ENCODE results near the gene BIRC2. TPM values are rescaled to one million over a fixed set of nuclear protein-coding genes. Genes with fewer than 3 reads are reported as not detected.
A peak's percentile ranks its signal among the peaks of the same experiment; 100 is the strongest.

BIRC2 gene
- total and polyA plus RNA-seq, 2 of the 4 experiments (the other 2 are of a cell fraction): 48.0 to 204 TPM

- H4K8ac ChIP-seq (ENCODE audit: low read depth in 2 of 2, low read length in 2 of 2): no peak overlapping the region
- H3K18ac ChIP-seq (ENCODE audit: low read depth, low read length): no peak overlapping the region
- no peak overlapping the region for H2AFZ ChIP-seq (replicated peaks; ENCODE audit: low read length, poor library complexity)
- no peak overlapping the region for H3K27ac ChIP-seq (ENCODE audit: insufficient read depth, low read length)
- no TSS peak for BruUV-seq (replicated peaks)
- H3K4me3 ChIP-seq (ENCODE audit: insufficient read depth, low read depth, low read length): no peak overlapping the region
- dilution Hi-C loops (cut with HindIII; ENCODE audit: low sequenced_read_pairs, unreplicated experiment) (no loop called here), intact Hi-C loops (cut with micrococcal nuclease) (no loop called here), in situ Hi-C loops (cut with MboI; ENCODE audit: low sequenced_read_pairs) (no loop called here)
- no peak overlapping the region for H3K23ac ChIP-seq (ENCODE audit: low read depth, low read length)
- 100% methylated on average over 1 of the region's 4 CpGs; no CpG with 5 or more reads in 1 of the 2 experiments for WGBS, 2 experiments (ENCODE audit: extremely low coverage in 2 of 2, insufficient read length in 1 of 2)
- H4K91ac ChIP-seq (ENCODE audit: insufficient read depth, low read depth, low read length): no peak overlapping the region
- no peak overlapping the region for H3K14ac ChIP-seq (replicated peaks; ENCODE audit: low read depth, low read length)
- H3K27me3 ChIP-seq (ENCODE audit: control insufficient read depth, insufficient read depth, low read length): no peaks in the 10 kb centered on the region
- no peaks in the 10 kb centered on the region for H3K4me1 ChIP-seq (ENCODE audit: control insufficient read depth, insufficient read depth, low read length)
- ChIA-PET CTCF (no interaction called here), POLR2A (ENCODE audit: unreplicated experiment) (no interaction called here)
- H3K56ac ChIP-seq (ENCODE audit: extremely low read depth, insufficient read depth, low read length): no peak overlapping the region
- no peak overlapping the region for H2AK5ac ChIP-seq (ENCODE audit: low read depth, low read length)
- no peak overlapping the region for H2BK120ac ChIP-seq (ENCODE audit: low read depth, low read length)
- no peak for ATAC-seq (ENCODE audit: low read depth)
- peak overlapping the region; percentile 33 for H2BK5ac ChIP-seq (ENCODE audit: low read depth, low read length, poor library complexity, severe bottlenecking)
- H3K4ac ChIP-seq (ENCODE audit: low read depth, low read length): no peak overlapping the region
- H3K9ac ChIP-seq (ENCODE audit: low read depth, low read length): no peak overlapping the region
- TF ChIP-seq RCOR1 (IDR thresholded peaks at IDR 0.05; ENCODE audit: insufficient replicate concordance, low read length): no peak
- no peak for TF ChIP-seq POLR2A (IDR thresholded peaks at IDR 0.05; ENCODE audit: low read depth, low read length)
- TF ChIP-seq NFE2L2 (IDR thresholded peaks at IDR 0.05; ENCODE audit: low read depth, low read length): no peak
- TF ChIP-seq CTCF (conservative IDR thresholded peaks at IDR 0.05; ENCODE audit: low read depth, low read length): no peak
- no peak for TF ChIP-seq CHD1 (IDR thresholded peaks at IDR 0.05; ENCODE audit: low read depth, low read length)
- TF ChIP-seq FOS (IDR thresholded peaks at IDR 0.05; ENCODE audit: low read depth, low read length): no peak
- TF ChIP-seq MAZ (IDR thresholded peaks at IDR 0.05; ENCODE audit: borderline replicate concordance, low read depth, low read length): no peak
- no peak for TF ChIP-seq CEBPB (IDR thresholded peaks at IDR 0.05; ENCODE audit: low read depth, low read length)
- no peak for TF ChIP-seq SMC3 (IDR thresholded peaks at IDR 0.05; ENCODE audit: low read depth, low read length)
- no peak for TF ChIP-seq RAD21 (IDR thresholded peaks at IDR 0.05; ENCODE audit: low read length)
- TF ChIP-seq RFX5 (IDR thresholded peaks at IDR 0.05; ENCODE audit: low read depth, low read length): no peak
- no peak for TF ChIP-seq ELK1 (IDR thresholded peaks at IDR 0.05; ENCODE audit: borderline replicate concordance, low read depth, low read length)
- TF ChIP-seq BHLHE40 (IDR thresholded peaks at IDR 0.05; ENCODE audit: low read depth, low read length): no peak
- no peak for TF ChIP-seq MXI1 (IDR thresholded peaks at IDR 0.05; ENCODE audit: borderline replicate concordance, low read depth, low read length)
- TF ChIP-seq MAFK (IDR thresholded peaks at IDR 0.05; ENCODE audit: low read depth, low read length): no peak
- TF ChIP-seq USF2 (IDR thresholded peaks at IDR 0.05; ENCODE audit: low read depth, low read length): no peak
- H3K9me1 ChIP-seq (ENCODE audit: insufficient read depth, low read length): peaks cover 3% of the 10 kb centered on the region; the same call in 1 of the 2 replicates
- no peak overlapping the region for H3K4me2 ChIP-seq (ENCODE audit: low read depth, low read length)
- H2AK9ac ChIP-seq (replicated peaks; ENCODE audit: low read depth, low read length, poor library complexity): no peak overlapping the region
- no peaks in the 10 kb centered on the region; a peak in 1 of 4 replicates for H3K79me1 ChIP-seq (ENCODE audit: low read depth in 1 of 2, low read length in 2 of 2)
- H3K36me3 ChIP-seq (ENCODE audit: control insufficient read depth, insufficient read depth, low read length): no peaks in the 10 kb centered on the region
- H4K5ac ChIP-seq (ENCODE audit: low read depth, low read length): no peak overlapping the region
- DNase-seq: no peak
- H4K20me1 ChIP-seq (ENCODE audit: insufficient read depth, low read length): no peaks in the 10 kb centered on the region
- H2BK15ac ChIP-seq (ENCODE audit: low read depth, low read length): no peak overlapping the region
- H3K9me3 ChIP-seq (ENCODE audit: control insufficient read depth, insufficient read depth, low read length): peaks cover 8% of the 10 kb centered on the region
- H2BK20ac ChIP-seq (ENCODE audit: low read depth, low read length): no peak overlapping the region
Observed at GRCh38 chr11:102304686-102305085, 42.3 kb upstream of the BIRC2 start.
